GM08714 (cell line): ENCODE measurements around the gene FLT3.

Experiments
- H3K4me3 ChIP-seq: fragments of 200-500 bp; sonication (Bioruptor generic); 2 replicates; pipeline ENCODE4 v1.5.1; 2014; ENCODE audit warnings: mild to moderate bottlenecking, low read length, inconsistent platforms
- ZNF274 ChIP-seq: IDR thresholded peaks from 2 replicates; pipeline ENCODE4 v1.6.1; 2012; ENCODE audit warnings: mild to moderate bottlenecking, low read depth, low read length

The FLT3 gene

DNA sequence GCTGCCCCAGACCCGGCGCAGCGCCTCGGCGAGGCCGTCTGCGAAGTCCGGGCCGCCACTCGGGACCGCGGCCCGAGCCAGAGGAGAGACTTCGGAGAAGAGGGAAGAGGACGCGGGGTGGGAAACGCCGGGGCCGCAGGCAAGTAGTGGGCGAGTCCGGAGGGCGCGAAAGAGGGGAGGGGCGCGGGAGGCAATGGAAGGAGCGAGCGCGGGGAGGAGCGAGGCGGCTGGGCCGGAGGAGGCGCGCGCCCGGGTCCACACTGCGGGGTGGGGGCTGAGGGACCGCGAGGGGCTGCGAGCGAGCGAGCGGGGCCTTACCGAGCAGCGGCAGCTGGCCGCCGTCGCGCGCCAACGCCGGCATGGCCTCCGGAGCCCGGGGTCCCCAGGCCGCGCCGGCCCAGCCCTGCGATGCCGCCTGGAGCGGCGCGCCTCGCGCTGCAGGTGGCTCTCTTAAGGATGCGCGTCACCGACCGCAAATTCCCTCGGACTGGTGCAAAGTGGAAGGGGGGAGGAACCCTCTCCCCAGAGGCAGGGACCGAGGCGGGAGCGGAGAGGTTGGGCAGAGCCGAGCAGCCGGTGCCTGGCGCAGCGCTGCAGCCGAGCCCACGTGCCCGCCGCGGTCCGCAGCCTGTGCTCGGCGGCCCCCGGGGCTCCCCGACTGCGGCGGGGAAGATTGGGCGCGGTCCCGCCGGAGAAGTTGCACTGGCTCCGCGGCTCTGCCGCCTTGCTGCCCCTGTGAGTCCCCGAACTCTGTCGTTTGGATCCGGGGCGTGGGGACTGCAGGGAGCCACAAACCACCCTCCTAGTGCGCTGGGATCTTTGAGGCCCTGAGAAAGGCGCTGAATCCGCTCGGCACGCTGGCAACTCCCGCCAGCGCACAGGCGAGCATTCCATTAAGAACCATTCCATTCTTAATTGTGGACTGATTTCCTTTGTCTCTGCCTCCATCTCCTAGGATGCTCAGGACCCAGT, at the start of gene FLT3:
TSS of gene FLT3 (minus strand) at position 427 of the 972 bp plus-strand sequence. CDS start at position 361, 66 bp downstream.
- peak within 1 kb of the TSS; percentile 48; the same call in 1 of the 2 replicates for H3K4me3 ChIP-seq
- TF ChIP-seq ZNF274: no peak

DNA sequence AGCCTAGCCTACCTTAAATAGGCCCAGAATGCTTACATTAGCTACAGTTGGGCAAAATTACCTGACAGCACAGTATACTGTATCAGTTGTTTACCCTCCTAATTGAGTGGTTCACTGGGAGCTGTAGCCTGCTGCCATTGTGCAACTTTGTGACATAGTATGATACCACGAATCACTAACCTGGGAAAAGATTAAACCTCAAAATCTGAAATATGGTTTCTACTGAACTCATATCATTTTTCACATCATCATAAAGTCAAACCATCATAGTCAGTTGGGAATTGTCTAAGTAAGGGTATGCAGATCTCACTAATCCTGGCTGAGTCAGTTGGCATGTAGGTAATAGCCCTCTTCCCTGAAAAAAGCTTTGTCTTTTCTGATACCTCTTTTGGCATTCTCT, 47.1 kb upstream of the FLT3 start:
- H3K4me3 ChIP-seq: no peak overlapping the region
- no peak for TF ChIP-seq ZNF274

DNA sequence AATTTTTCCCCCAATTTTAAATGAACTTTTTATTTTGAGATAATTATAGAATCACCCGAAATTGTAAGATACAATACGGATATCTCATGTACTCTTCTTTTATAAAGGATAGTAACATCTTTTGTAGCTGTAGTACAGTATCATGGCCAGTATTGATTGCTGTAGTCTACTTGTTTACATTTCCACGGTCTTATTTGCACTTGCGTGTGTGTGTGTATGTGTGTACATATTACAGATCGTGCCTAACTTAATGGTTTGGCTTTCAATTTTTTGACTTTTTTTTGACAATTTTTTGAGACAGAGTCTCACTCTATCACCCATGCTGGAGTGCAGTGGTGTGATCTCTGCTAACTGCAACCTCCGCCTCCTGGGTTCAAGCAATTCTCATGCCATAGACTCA, 44.7 kb upstream of the FLT3 start:
- no peak overlapping the region for H3K4me3 ChIP-seq
- TF ChIP-seq ZNF274: no peak

- H3K4me3 ChIP-seq: peak overlapping the region; percentile 100; the same call in 1 of the 2 replicates
Observed at GRCh38 chr13:28141542-28141941, 41.2 kb upstream of the FLT3 start.

- peak overlapping the region; percentile 100 for H3K4me3 ChIP-seq
- no peak for TF ChIP-seq ZNF274
Observed at GRCh38 chr13:28140433-28141125, 40.2 kb upstream of the FLT3 start.

- TF ChIP-seq ZNF274: no peak
- peak overlapping the region; percentile 100 for H3K4me3 ChIP-seq
Observed at GRCh38 chr13:28138756-28139470, 38.5 kb upstream of the FLT3 start.

- no peak for TF ChIP-seq ZNF274
- peak within 1 kb of the TSS; percentile 100 for H3K4me3 ChIP-seq
Observed at GRCh38 chr13:28138012-28138755, 37.8 kb upstream of the FLT3 start, which contains the start of gene PAN3. Gene PAN3, plus strand, starts transcription at chr13:28138545. Its CDS starts 113 bp downstream, at chr13:28138658.

- TF ChIP-seq ZNF274: no peak
Observed at GRCh38 chr13:28137596-28137995, 37.2 kb upstream of the FLT3 start.

DNA sequence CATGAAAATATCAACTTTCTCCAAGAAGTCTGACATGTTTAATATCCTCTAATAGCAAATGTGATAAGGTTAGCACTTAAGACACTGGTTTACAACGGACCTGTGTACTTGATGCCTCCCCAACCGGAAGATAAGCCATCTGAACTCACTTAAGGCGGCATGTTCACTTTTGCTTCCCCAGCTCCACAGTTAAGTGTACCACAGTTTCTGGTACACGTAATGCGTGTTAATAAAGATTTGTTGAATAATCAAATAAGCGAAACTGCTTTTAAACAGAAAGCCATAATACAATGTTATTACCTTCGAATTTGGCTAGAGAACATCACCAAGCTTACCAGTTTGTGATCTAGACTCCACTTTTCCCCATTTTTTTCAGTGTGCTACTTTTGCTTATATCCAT, 36.5 kb upstream of the FLT3 start:
- peak overlapping the region; percentile 100; the same call in 1 of the 2 replicates for H3K4me3 ChIP-seq
- TF ChIP-seq ZNF274: no peak

More at GRCh38 chr13:28137596-28137995, 37.2 kb upstream of the FLT3 start:
- peak overlapping the region; percentile 100 for H3K4me3 ChIP-seq

GRCh38 chr13:28131646-28132045, 31.3 kb upstream of the FLT3 start:
- TF ChIP-seq ZNF274: no peak
- H3K4me3 ChIP-seq: no peak overlapping the region

DNA sequence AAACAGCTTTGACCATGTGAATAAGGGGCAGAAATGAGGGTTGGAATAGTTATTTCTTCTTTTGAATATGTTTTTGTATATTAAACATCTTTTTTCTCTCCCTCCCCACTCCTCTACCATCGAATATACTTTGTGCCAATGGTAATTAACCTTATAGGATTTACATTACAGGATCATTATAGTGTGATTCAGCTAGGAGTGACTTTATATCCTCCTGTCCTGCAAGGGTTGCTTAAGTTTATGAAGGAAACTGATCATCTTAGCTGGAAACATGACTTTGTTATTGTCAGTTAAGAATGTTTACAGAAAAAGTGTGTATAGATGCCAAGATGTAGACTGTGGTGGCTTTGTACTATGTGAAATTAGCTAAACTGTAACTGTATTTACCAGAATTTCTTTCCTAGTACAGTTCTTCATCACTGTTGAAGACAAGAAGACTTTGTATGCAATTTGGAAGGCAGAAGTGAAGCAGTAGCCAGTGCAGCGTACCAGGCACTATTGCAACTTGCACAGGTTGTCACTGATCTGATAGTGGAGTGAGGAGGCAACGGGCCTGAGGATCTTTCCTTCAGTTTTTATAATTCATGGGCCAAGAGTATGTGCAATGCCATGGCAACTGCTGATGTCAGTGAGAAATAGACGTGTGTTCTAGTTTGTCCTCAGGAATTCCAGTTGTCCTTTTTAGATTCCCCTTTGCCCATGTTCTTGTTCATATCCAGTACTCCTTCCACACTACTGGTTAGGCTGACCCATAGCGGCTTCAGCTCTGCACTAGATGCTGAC, 29.7 kb upstream of the FLT3 start:
- no peak overlapping the region for H3K4me3 ChIP-seq
- no peak for TF ChIP-seq ZNF274

GRCh38 chr13:28128926-28129325, 28.6 kb upstream of the FLT3 start:
- no peak overlapping the region for H3K4me3 ChIP-seq
- TF ChIP-seq ZNF274: no peak

DNA sequence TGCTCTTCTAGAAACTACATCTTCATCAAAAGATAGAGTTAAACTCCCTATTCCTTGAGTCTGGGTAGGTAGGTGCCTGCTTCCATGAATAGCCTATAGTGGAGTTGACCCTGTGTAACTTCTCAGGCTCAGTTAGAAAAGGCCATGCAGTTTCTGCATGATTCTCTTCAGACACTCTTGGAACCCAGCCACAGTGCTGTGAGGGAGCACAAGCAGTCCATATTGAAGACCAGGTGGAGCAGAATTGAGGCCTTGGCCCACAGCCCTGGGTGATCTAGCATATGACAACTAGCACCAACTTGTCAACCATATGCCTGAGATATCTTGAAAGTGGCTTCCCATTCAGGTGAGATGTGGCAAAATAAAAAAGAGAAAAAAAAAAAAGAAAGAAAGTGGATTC, 27.7 kb upstream of the FLT3 start:
- H3K4me3 ChIP-seq: no peak overlapping the region
- TF ChIP-seq ZNF274: no peak
